IMR-90 (cell line): ENCODE data around the gene CAPSL. TPM values are rescaled to one million over a fixed set of nuclear protein-coding genes. Genes with fewer than 3 reads are reported as not detected.

Experiments
- ATAC-seq: fragments of 200-7000 bp; cut with Tn5 transposase; 2 replicates; pipeline ENCODE4 v1.9.1; 2020; ENCODE audit warnings: low read depth, mild to moderate bottlenecking, moderate library complexity
- BruUV-seq: library from RNA; stranded (reverse); fragments of 400-500 nt; replicated peaks from 2 replicates; lab custom pipeline; 2021; lab: Mats Ljungman, UMichigan
- CTCF ChIA-PET: fragments of 300-600 bp; formaldehyde crosslinking; extraction: SDS; loops from one replicate; lab custom pipeline; 2021; ENCODE audit warnings: antibody characterized with exemption; lab: Yijun Ruan, JAX
- POLR2A ChIA-PET: fragments of 300-600 bp; sonication (Branson Sonifier 250); formaldehyde crosslinking; loops from one replicate; lab custom pipeline; 2022; ENCODE audit warnings: antibody characterized with exemption; ENCODE audit not compliant: unreplicated experiment; lab: Charles Lee
- DNase-seq: peaks from one replicate; pipeline ENCODE4 v3.0.0; 2013
- H2AFZ ChIP-seq: replicated peaks from 2 replicates; pipeline ENCODE3; 2013; ENCODE audit warnings: low read length, mild to moderate bottlenecking; ENCODE audit not compliant: poor library complexity
- H2AK5ac ChIP-seq: 2 replicates; pipeline ENCODE4 v1.6.1; 2013; ENCODE audit warnings: low read depth, low read length, inconsistent platforms
- H2AK9ac ChIP-seq: replicated peaks from 2 replicates; pipeline ENCODE3; 2013; ENCODE audit warnings: mild to moderate bottlenecking, low read depth, low read length, moderate library complexity; ENCODE audit not compliant: poor library complexity
- H2BK120ac ChIP-seq: 2 replicates; pipeline ENCODE4 v1.6.1; 2013; ENCODE audit warnings: low read depth, low read length, inconsistent platforms
- H2BK15ac ChIP-seq: 3 replicates; pipeline ENCODE4 v1.6.1; 2013; ENCODE audit warnings: low read depth, low read length, inconsistent platforms
- H2BK20ac ChIP-seq: 2 replicates; pipeline ENCODE4 v1.6.1; 2013; ENCODE audit warnings: low read depth, mild to moderate bottlenecking, inconsistent platforms, low read length, moderate library complexity
- H2BK5ac ChIP-seq: 2 replicates; pipeline ENCODE4 v1.6.1; 2013; ENCODE audit warnings: mild to moderate bottlenecking, low read depth, low read length, inconsistent platforms; ENCODE audit not compliant: poor library complexity, severe bottlenecking
- H3K14ac ChIP-seq: replicated peaks from 2 replicates; pipeline ENCODE4 v1.6.1; 2013; ENCODE audit warnings: low read depth, low read length, inconsistent platforms
- H3K18ac ChIP-seq: 2 replicates; pipeline ENCODE4 v1.6.1; 2013; ENCODE audit warnings: low read depth, low read length, control low read depth
- H3K23ac ChIP-seq: 2 replicates; pipeline ENCODE4 v1.6.1; 2013; ENCODE audit warnings: low read depth, low read length, inconsistent platforms
- H3K27ac ChIP-seq: 2 replicates; pipeline ENCODE4 v1.5.1; 2013; ENCODE audit warnings: mild to moderate bottlenecking, control low read depth, low read length; ENCODE audit not compliant: insufficient read depth
- H3K27me3 ChIP-seq: 2 replicates; pipeline ENCODE4 v1.6.1; 2013; ENCODE audit warnings: low read length; ENCODE audit not compliant: control insufficient read depth, insufficient read depth
- H3K36me3 ChIP-seq: 2 replicates; pipeline ENCODE4 v1.6.1; 2013; ENCODE audit warnings: low read length, mixed read lengths; ENCODE audit not compliant: control insufficient read depth, insufficient read depth
- H3K4ac ChIP-seq: 2 replicates; pipeline ENCODE4 v1.6.1; 2013; ENCODE audit warnings: low read depth, low read length, inconsistent platforms
- H3K4me1 ChIP-seq: 2 replicates; pipeline ENCODE4 v1.6.1; 2013; ENCODE audit warnings: low read length, mixed read lengths; ENCODE audit not compliant: control insufficient read depth, insufficient read depth
- H3K4me2 ChIP-seq: 2 replicates; pipeline ENCODE4 v1.6.1; 2013; ENCODE audit warnings: low read depth, mild to moderate bottlenecking, control low read depth, low read length, moderate library complexity
- H3K4me3 ChIP-seq: 2 replicates; pipeline ENCODE4 v1.5.1; 2013; ENCODE audit warnings: low read depth, mild to moderate bottlenecking, control low read depth, low read length, moderate library complexity; ENCODE audit not compliant: insufficient read depth
- H3K56ac ChIP-seq: 2 replicates; pipeline ENCODE4 v1.6.1; 2013; ENCODE audit warnings: low read length, inconsistent platforms; ENCODE audit not compliant: insufficient read depth; ENCODE audit errors: extremely low read depth
- H3K79me1 ChIP-seq, 2 experiments: 2 replicates each; pipeline ENCODE4 v1.6.1; 2013; ENCODE audit warnings: low read length in 2 of 2, inconsistent platforms in 1 of 2, low read depth in 1 of 2
- H3K9ac ChIP-seq: 2 replicates; pipeline ENCODE4 v1.6.1; 2013; ENCODE audit warnings: low read depth, low read length, control low read depth
- H3K9me1 ChIP-seq: 2 replicates; pipeline ENCODE4 v1.6.1; 2013; ENCODE audit warnings: low read length, inconsistent platforms; ENCODE audit not compliant: insufficient read depth
- H3K9me3 ChIP-seq: 2 replicates; pipeline ENCODE4 v1.6.1; 2013; ENCODE audit warnings: low read length; ENCODE audit not compliant: control insufficient read depth, insufficient read depth
- H4K20me1 ChIP-seq: 2 replicates; pipeline ENCODE4 v1.6.1; 2013; ENCODE audit warnings: low read length, inconsistent platforms; ENCODE audit not compliant: insufficient read depth
- H4K5ac ChIP-seq: 2 replicates; pipeline ENCODE4 v1.6.1; 2013; ENCODE audit warnings: mild to moderate bottlenecking, low read depth, low read length, control low read depth
- H4K8ac ChIP-seq, 2 experiments: 2 replicates each; pipeline ENCODE4 v1.6.1; 2013; ENCODE audit warnings: low read depth in 2 of 2, low read length in 2 of 2, control low read depth in 1 of 2, inconsistent platforms in 1 of 2
- H4K91ac ChIP-seq: 2 replicates; pipeline ENCODE4 v1.6.1; 2013; ENCODE audit warnings: low read depth, low read length, inconsistent platforms; ENCODE audit not compliant: insufficient read depth
- CEBPB ChIP-seq: IDR thresholded peaks from 2 replicates; pipeline ENCODE4 v1.6.1; 2012; ENCODE audit warnings: low read depth, low read length, improper control_type of control experiment
- CHD1 ChIP-seq: IDR thresholded peaks from 2 replicates; pipeline ENCODE4 v1.6.1; 2012; ENCODE audit warnings: low read depth, low read length, improper control_type of control experiment
- ELK1 ChIP-seq: fragments of 150-350 bp; IDR thresholded peaks from 2 replicates; pipeline ENCODE4 v1.6.1; 2016; ENCODE audit warnings: low read depth, mild to moderate bottlenecking, low read length, moderate library complexity, borderline replicate concordance
- MXI1 ChIP-seq: IDR thresholded peaks from 2 replicates; pipeline ENCODE4 v1.6.1; 2012; ENCODE audit warnings: low read depth, mild to moderate bottlenecking, low read length, moderate library complexity, borderline replicate concordance
- RCOR1 ChIP-seq: IDR thresholded peaks from 2 replicates; pipeline ENCODE4 v1.6.1; 2012; ENCODE audit warnings: mild to moderate bottlenecking, low read length, improper control_type of control experiment; ENCODE audit not compliant: insufficient replicate concordance
- RFX5 ChIP-seq: IDR thresholded peaks from 2 replicates; pipeline ENCODE4 v1.8.0; 2012; ENCODE audit warnings: low read depth, mild to moderate bottlenecking, low read length, moderate library complexity
- WGBS, 2 experiments: methylation state at CpG; one replicate each; pipeline versions ENCODE4 v1.1.5 to v1.1.7; 2013; ENCODE audit warnings: missing lambda C conversion rate in 2 of 2; ENCODE audit not compliant: insufficient read length in 1 of 2; ENCODE audit errors: extremely low coverage in 2 of 2; 5-methylcytosine and 5-hydroxymethylcytosine counted together
- dilution Hi-C: fragments of 300-500 bp; cut with HindIII; formaldehyde crosslinking; loops from one replicate; pipeline ENCODE4 v1.14.3; 2018; ENCODE audit warnings: low sequenced_read_pairs; ENCODE audit not compliant: unreplicated experiment
- in situ Hi-C: fragments of 300-500 bp; cut with MboI; formaldehyde crosslinking; loops from 3 replicates; pipeline ENCODE4 v1.14.3; 2019; ENCODE audit warnings: low sequenced_read_pairs, inconsistent platforms, mixed read lengths
- intact Hi-C: fragments of 100-400 bp; cut with micrococcal nuclease; formaldehyde crosslinking; loops from 2 replicates; pipeline ENCODE4 v1.10.0; 2022
- polyA plus RNA-seq, 3 experiments: library from polyadenylated mRNA; depleted of rRNA; stranded (reverse); fragments of >200 nt; gene quantifications; 2 replicates each; pipeline ENCODE4 v1.2.3, GENCODE V29; 2012; ENCODE audit warnings: low replicate concordance in 1 of 3
- total RNA-seq: library from RNA; depleted of rRNA; stranded (reverse); fragments of >200 nt; gene quantifications from 2 replicates; pipeline ENCODE4 v1.2.3, GENCODE V29; 2012
- TF ChIP-seq, protein P1 (sequence below): fragments of 150-350 bp; IDR thresholded peaks from 2 replicates; pipeline ENCODE4 v1.6.1; 2017; ENCODE audit warnings: mild to moderate bottlenecking, antibody characterized with exemption, low read length, low read depth

Gene CAPSL
- total and polyA plus RNA-seq, 2 of the 4 experiments (the other 2 are of a cell fraction) = 0.09 TPM; not detected in 1

DNA sequence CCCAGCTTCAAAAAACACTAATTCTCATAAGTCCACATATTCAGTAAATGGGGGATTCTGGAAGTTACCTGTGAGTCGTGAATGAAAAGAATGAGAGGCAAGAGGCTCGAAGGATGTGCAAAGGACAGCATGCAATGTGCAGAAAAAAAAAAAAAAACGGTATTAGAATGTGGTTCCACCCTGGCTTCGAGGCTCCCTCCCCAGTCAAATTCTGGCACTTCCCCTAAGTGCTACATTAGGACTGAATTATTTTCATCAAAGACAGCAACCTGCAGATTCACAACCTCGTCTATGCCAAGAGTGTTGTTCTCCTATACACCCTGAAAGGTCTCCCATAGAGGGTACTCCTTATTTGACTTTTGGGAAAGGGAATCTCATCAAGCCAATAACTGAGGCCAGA, 16.5 kb downstream of the CAPSL start:
- no peak for TF ChIP-seq RFX5
- TF ChIP-seq CEBPB = no peak
- TF ChIP-seq MXI1 = no peak
- TF ChIP-seq, protein P1, sequence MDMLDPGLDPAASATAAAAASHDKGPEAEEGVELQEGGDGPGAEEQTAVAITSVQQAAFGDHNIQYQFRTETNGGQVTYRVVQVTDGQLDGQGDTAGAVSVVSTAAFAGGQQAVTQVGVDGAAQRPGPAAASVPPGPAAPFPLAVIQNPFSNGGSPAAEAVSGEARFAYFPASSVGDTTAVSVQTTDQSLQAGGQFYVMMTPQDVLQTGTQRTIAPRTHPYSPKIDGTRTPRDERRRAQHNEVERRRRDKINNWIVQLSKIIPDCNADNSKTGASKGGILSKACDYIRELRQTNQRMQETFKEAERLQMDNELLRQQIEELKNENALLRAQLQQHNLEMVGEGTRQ = no peak
- TF ChIP-seq RCOR1 = no peak
- no peak for TF ChIP-seq ELK1
- no peak for TF ChIP-seq CHD1
- intact Hi-C loops (loop anchor here (10.0 kb wide), 1 partner anchor 1447 kb away; no protein-coding TSS in a partner anchor), dilution Hi-C loops (no loop called here), in situ Hi-C loops (loop anchor here (5.0 to 10.0 kb wide), 4 partner anchors 145 to 830 kb away; partner anchors contain the start of gene SPEF2)
- Histone ChIP-seq H3K36me3 (no peaks in the 10 kb centered on the region), H2BK5ac (no peak overlapping the region), H2AK5ac (peak overlapping the region; percentile 68; the same call in 1 of the 2 replicates), H2BK15ac (peak overlapping the region; percentile 81; the same call in 2 of the 3 replicates), H3K56ac (no peak overlapping the region), H3K4me2 (no peak overlapping the region), H3K4ac (peak overlapping the region; percentile 80), H3K14ac (no peak overlapping the region; the same call in 1 of the 2 replicates), H3K18ac (0 out of 2 replicates have a peak overlapping the region, but pooled peaks have one; percentile 14), H3K9me3 (peaks cover 4% of the 10 kb centered on the region; the same call in 1 of the 2 replicates), H4K8ac (no peak overlapping the region), H3K4me1 (peaks cover 9% of the 10 kb centered on the region), H4K5ac (peak overlapping the region; percentile 13; the same call in 1 of the 2 replicates), H3K79me1 (no peaks in the 10 kb centered on the region), H2BK120ac (peak overlapping the region; percentile 88), H2AFZ (no peak overlapping the region), H2BK20ac (peak overlapping the region; percentile 81), H2AK9ac (no peak overlapping the region), H3K23ac (no peak overlapping the region), H4K20me1 (no peaks in the 10 kb centered on the region), H3K27me3 (no peaks in the 10 kb centered on the region), H3K9ac (no peak overlapping the region), H3K4me3 (no peak overlapping the region), H3K27ac (no peak overlapping the region), H4K91ac (peak overlapping the region; percentile 63), H3K9me1 (peaks cover 8% of the 10 kb centered on the region)
- ATAC-seq (no peak), DNase-seq (no peak)
- WGBS, 2 experiments = no CpG with 5 or more reads among the region's 5 CpGs
- no TSS peak for BruUV-seq
- POLR2A ChIA-PET = no interaction called here
- CTCF ChIA-PET = no interaction called here
